Measurements from ENCODE around the gene CNTN4.
"Not testable (repeated sequence)": the region's sequence is repeated elsewhere in the genome, so short reads cannot be mapped to it uniquely, and the experiment has no call there.

Gene CNTN4

GRCh38 chr3:2931265-2931664, 832.6 kb downstream of the CNTN4 start:
- no peak for DNase-seq

GRCh38 chr3:2934541-2934940, 835.9 kb downstream of the CNTN4 start:
- no peak for DNase-seq

GRCh38 chr3:2937055-2937454, 838.4 kb downstream of the CNTN4 start:
- no peak for DNase-seq

GRCh38 chr3:2937592-2937991, 838.9 kb downstream of the CNTN4 start:
- DNase-seq, result peak in 1 of 2 experiments; percentile 15

- DNase-seq, result peak; percentile 74 to 84
Measured at GRCh38 chr3:2938711-2939110, 840.0 kb downstream of the CNTN4 start.

GRCh38 chr3:2940062-2940461, 841.4 kb downstream of the CNTN4 start:
- DNase-seq, result no peak

- no peak for DNase-seq
Measured at GRCh38 chr3:2944628-2945027, 846.0 kb downstream of the CNTN4 start.

- DNase-seq, result no peak
Measured at GRCh38 chr3:2945121-2945520, 846.5 kb downstream of the CNTN4 start.

GRCh38 chr3:2947536-2947935, 848.9 kb downstream of the CNTN4 start:
- no peak for DNase-seq

GRCh38 chr3:2948882-2949281, 850.2 kb downstream of the CNTN4 start:
- no peak for DNase-seq

- DNase-seq, result no peak
Measured at GRCh38 chr3:2950159-2950558, 851.5 kb downstream of the CNTN4 start.

- DNase-seq, result no peak
Measured at GRCh38 chr3:2957115-2957514, 858.4 kb downstream of the CNTN4 start.

GRCh38 chr3:2958551-2958950, 859.9 kb downstream of the CNTN4 start:
- no peak for DNase-seq

- no peak for DNase-seq
Measured at GRCh38 chr3:2961576-2961975, 862.9 kb downstream of the CNTN4 start.

GRCh38 chr3:2967871-2968270, 869.2 kb downstream of the CNTN4 start:
- no peak for DNase-seq

GRCh38 chr3:2968475-2968874, 869.8 kb downstream of the CNTN4 start:
- no peak for DNase-seq

GRCh38 chr3:2976212-2976611, 877.5 kb downstream of the CNTN4 start:
- no peak for DNase-seq

GRCh38 chr3:2976796-2977195, 878.1 kb downstream of the CNTN4 start:
- DNase-seq, result peak; percentile 9 to 49

GRCh38 chr3:2978977-2979732, 880.5 kb downstream of the CNTN4 start:
- no peak for DNase-seq

GRCh38 chr3:2984005-2984830, 885.6 kb downstream of the CNTN4 start:
- DNase-seq, result no peak

- DNase-seq, result no peak
Measured at GRCh38 chr3:2984831-2985220, 886.2 kb downstream of the CNTN4 start.

- no peak for DNase-seq
Measured at GRCh38 chr3:2985479-2985878, 886.8 kb downstream of the CNTN4 start.

GRCh38 chr3:2992534-2992933, 893.9 kb downstream of the CNTN4 start:
- no peak for DNase-seq

GRCh38 chr3:2993130-2993529, 894.5 kb downstream of the CNTN4 start:
- DNase-seq, result not testable (repeated sequence)

Data from NCI-H524 (cell line).